H1 (cell line): ENCODE data around the gene ESPNL. TPM values are rescaled to one million over a fixed set of nuclear protein-coding genes. Genes with fewer than 3 reads are reported as not detected.

Source experiments
- CTCF ChIA-PET: fragments of 300-600 bp; sonication (Branson Sonifier 250); formaldehyde crosslinking; loops from one replicate; lab custom pipeline; 2021; ENCODE audit not compliant: partially characterized antibody; lab: Charles Lee
- POLR2A ChIA-PET: fragments of 300-600 bp; sonication (Branson Sonifier 250); formaldehyde crosslinking; loops from one replicate; lab custom pipeline; 2021; ENCODE audit warnings: inconsistent platforms; ENCODE audit not compliant: partially characterized antibody; lab: Charles Lee
- DNase-seq, 2 experiments: peaks; one replicate each; pipeline versions ENCODE4 v3.0.0 to v3.0.0-alpha.2; 2010 to 2022; ENCODE audit warnings: low spot score in 2 of 2, low read depth in 1 of 2, mixed read lengths in 1 of 2
- FAIRE-seq: peaks from 2 replicates; lab custom pipeline; 2011; peaks lifted over from hg19 to GRCh38; lab: Jason Lieb, UNC
- H2AFZ ChIP-seq: 2 replicates; pipeline ENCODE4 v1.8.1; 2012; ENCODE audit warnings: low read length, inconsistent platforms
- H2AK5ac ChIP-seq: 2 replicates; pipeline ENCODE4 v1.6.1; 2013; ENCODE audit warnings: low read depth, low read length
- H2BK120ac ChIP-seq: replicated peaks from 2 replicates; pipeline ENCODE3; 2013; ENCODE audit warnings: low read depth, low read length, inconsistent platforms
- H2BK12ac ChIP-seq: 2 replicates; pipeline ENCODE4 v1.6.1; 2013; ENCODE audit warnings: low read depth, low read length
- H2BK15ac ChIP-seq: 2 replicates; pipeline ENCODE4 v1.6.1; 2013; ENCODE audit warnings: low read length
- H2BK20ac ChIP-seq: 2 replicates; pipeline ENCODE4 v1.6.1; 2013; ENCODE audit warnings: low read length
- H2BK5ac ChIP-seq: 2 replicates; pipeline ENCODE4 v1.6.1; 2013; ENCODE audit warnings: low read depth, low read length
- H3K14ac ChIP-seq: 2 replicates; pipeline ENCODE4 v1.6.1; 2013; ENCODE audit warnings: inconsistent platforms; ENCODE audit not compliant: insufficient read length
- H3K18ac ChIP-seq: 2 replicates; pipeline ENCODE4 v1.6.1; 2013; ENCODE audit warnings: low read length; ENCODE audit errors: extremely low read depth
- H3K23ac ChIP-seq: 2 replicates; pipeline ENCODE4 v1.6.1; 2013; ENCODE audit warnings: inconsistent platforms; ENCODE audit not compliant: insufficient read length
- H3K23me2 ChIP-seq: 2 replicates; pipeline ENCODE4 v1.6.1; 2013; ENCODE audit warnings: low read depth, low read length
- H3K27ac ChIP-seq: 2 replicates; pipeline ENCODE4 v1.6.1; 2011; ENCODE audit warnings: low read depth, low read length, inconsistent platforms
- H3K27me3 ChIP-seq, 4 experiments: replicated peaks in 1 of 4; 1 replicate in 1 of 4; 2 replicates in 3 of 4; pipeline versions ENCODE4 v1.6.1 to v1.8.1; 2011 to 2013; ENCODE audit warnings: low read length in 3 of 4, mild to moderate bottlenecking in 3 of 4, inconsistent platforms in 2 of 4, mixed read lengths in 2 of 4, moderate library complexity in 1 of 4; ENCODE audit not compliant: control insufficient read depth in 3 of 4, insufficient read depth in 3 of 4; ENCODE audit errors: extremely low read depth in 1 of 4
- H3K36me3 ChIP-seq, 4 experiments: 2 replicates each; pipeline versions ENCODE4 v1.6.1 to v1.8.1; 2011 to 2013; ENCODE audit warnings: mild to moderate bottlenecking in 4 of 4, low read length in 3 of 4, moderate library complexity in 2 of 4, control low read depth in 1 of 4, inconsistent platforms in 1 of 4; ENCODE audit not compliant: insufficient read depth in 4 of 4, control insufficient read depth in 2 of 4
- H3K4ac ChIP-seq: replicated peaks from 2 replicates; pipeline ENCODE3; 2013; ENCODE audit warnings: low read length, low read depth, mixed read lengths, inconsistent platforms; ENCODE audit not compliant: insufficient read length
- H3K4me1 ChIP-seq, 4 experiments: replicated peaks in 1 of 4; 1 replicate in 1 of 4; 2 replicates in 3 of 4; pipeline versions ENCODE4 v1.6.1 to v1.8.1; 2011 to 2013; ENCODE audit warnings: low read length in 3 of 4, inconsistent platforms in 2 of 4, mixed read lengths in 1 of 4; ENCODE audit not compliant: insufficient read depth in 4 of 4, control insufficient read depth in 3 of 4
- H3K4me2 ChIP-seq, 2 experiments: 2 replicates each; pipeline versions ENCODE4 v1.6.1 to v1.8.1; 2011 to 2013; ENCODE audit warnings: low read depth in 2 of 2, low read length in 2 of 2, control low read depth in 1 of 2, inconsistent platforms in 1 of 2, mild to moderate bottlenecking in 1 of 2; ENCODE audit not compliant: insufficient read depth in 1 of 2
- H3K4me3 ChIP-seq, 4 experiments: fragments of 200-600, 300-600 bp in 1 of 4; sonication (generic), shearing (Covaris generic), sonication (Bioruptor Twin) in 1 of 4; 2 replicates each; pipeline versions ENCODE4 v1.5.1 to v1.8.1; 2011 to 2016; ENCODE audit warnings: low read length in 4 of 4, low read depth in 3 of 4, control low read depth in 2 of 4, inconsistent platforms in 2 of 4, mild to moderate bottlenecking in 2 of 4, mixed read lengths in 1 of 4, moderate library complexity in 1 of 4; ENCODE audit not compliant: insufficient read depth in 2 of 4; ENCODE audit errors: extremely low read depth in 1 of 4
- H3K56ac ChIP-seq: replicated peaks from 2 replicates; pipeline ENCODE3; 2013; ENCODE audit warnings: low read depth, mild to moderate bottlenecking, mixed read lengths, low read length, inconsistent platforms; ENCODE audit not compliant: insufficient read length
- H3K79me1 ChIP-seq: 2 replicates; pipeline ENCODE4 v1.6.1; 2013; ENCODE audit warnings: low read depth, low read length, control low read depth
- H3K79me2 ChIP-seq, 2 experiments: 2 replicates each; pipeline versions ENCODE4 v1.6.1 to v1.8.1; 2012 to 2013; ENCODE audit warnings: low read length in 2 of 2, mild to moderate bottlenecking in 2 of 2, inconsistent platforms in 1 of 2; ENCODE audit not compliant: insufficient read depth in 2 of 2, control insufficient read depth in 1 of 2
- H3K9ac ChIP-seq, 4 experiments: replicated peaks in 1 of 4; 1 replicate in 1 of 4; 2 replicates in 3 of 4; pipeline versions ENCODE4 v1.6.1 to v1.8.1; 2011 to 2013; ENCODE audit warnings: low read depth in 3 of 4, low read length in 3 of 4, control low read depth in 2 of 4, mild to moderate bottlenecking in 2 of 4, moderate library complexity in 2 of 4, inconsistent platforms in 1 of 4; ENCODE audit errors: extremely low read depth in 1 of 4
- H3K9me3 ChIP-seq, 2 experiments: 2 replicates each; pipeline versions ENCODE4 v1.6.1 to v1.8.1; 2012 to 2013; ENCODE audit warnings: mild to moderate bottlenecking in 2 of 2, moderate library complexity in 2 of 2, control low read depth in 1 of 2, inconsistent platforms in 1 of 2, low read depth in 1 of 2, low read length in 1 of 2, mixed read lengths in 1 of 2; ENCODE audit not compliant: insufficient read depth in 2 of 2
- H4K20me1 ChIP-seq, 2 experiments: replicated peaks in 1 of 2; 2 replicates each; pipeline versions ENCODE3 to v1.8.1; 2011 to 2013; ENCODE audit warnings: inconsistent platforms in 2 of 2, low read length in 2 of 2, mild to moderate bottlenecking in 1 of 2; ENCODE audit not compliant: insufficient read depth in 2 of 2, control insufficient read depth in 1 of 2
- H4K5ac ChIP-seq: 2 replicates; pipeline ENCODE4 v1.6.1; 2013; ENCODE audit warnings: low read length, low read depth, mixed read lengths, inconsistent platforms; ENCODE audit not compliant: insufficient read length
- H4K8ac ChIP-seq: 2 replicates; pipeline ENCODE4 v1.8.0; 2013; ENCODE audit warnings: mild to moderate bottlenecking, moderate library complexity, low read length, inconsistent platforms; ENCODE audit not compliant: insufficient read depth; ENCODE audit errors: extremely low read depth
- H4K91ac ChIP-seq: replicated peaks from 2 replicates; pipeline ENCODE3; 2013; ENCODE audit warnings: low read length, mixed read lengths, inconsistent platforms; ENCODE audit not compliant: insufficient read length
- CHD2 ChIP-seq: IDR thresholded peaks from 2 replicates; pipeline ENCODE4 v1.6.1; 2012; ENCODE audit warnings: low read length, improper control_type of control experiment
- GABPA ChIP-seq: IDR thresholded peaks from 2 replicates; pipeline ENCODE4 v1.6.1; 2011; ENCODE audit warnings: mild to moderate bottlenecking, low read length, moderate library complexity, borderline replicate concordance; ENCODE audit not compliant: insufficient read depth
- WGBS, 2 experiments: shearing (Covaris generic) in 1 of 2; methylation state at CpG; one replicate each; pipeline versions ENCODE4 v1.1.6 to v1.1.7; 2013 to 2015; ENCODE audit warnings: low lambda C conversion rate in 2 of 2, mixed read lengths in 2 of 2, inconsistent platforms in 1 of 2, low coverage in 1 of 2, missing lambda C conversion rate in 1 of 2; ENCODE audit not compliant: insufficient replicate concordance in 2 of 2, insufficient coverage in 1 of 2, insufficient read length in 1 of 2; ENCODE audit errors: extremely low coverage in 1 of 2, missing lambda C conversion rate in 1 of 2; 5-methylcytosine and 5-hydroxymethylcytosine counted together
- polyA plus RNA-seq, 7 experiments: library from polyadenylated mRNA; depleted of rRNA in 3 of 7; stranded (reverse) in 5 of 7; unstranded in 2 of 7; fragments of >200 nt in 5 of 7; fragments of 200-250 nt in 2 of 7; gene quantifications; 1 replicate in 5 of 7; 2 replicates in 1 of 7; 4 replicates in 1 of 7; pipeline versions ENCODE4 v1.2.1 to v1.2.3, GENCODE V29; 2011 to 2013; ENCODE audit warnings: missing spikeins in 2 of 7, mixed read lengths in 2 of 7
- total RNA-seq: library from RNA; stranded (reverse); fragmentation: NEBNext Ultra II Directional; extraction: Animal tissue kit (Norgen Biotek cat#: 25700); gene quantifications from 2 replicates; pipeline ENCODE4 v1.2.1, GENCODE V29; 2021

Gene ESPNL
- total and polyA plus RNA-seq, 2 of the 8 experiments (the other 6 are each of a cell fraction or from before 2014, with no cell fraction given): 0.68 to 1.3 TPM

DNA sequence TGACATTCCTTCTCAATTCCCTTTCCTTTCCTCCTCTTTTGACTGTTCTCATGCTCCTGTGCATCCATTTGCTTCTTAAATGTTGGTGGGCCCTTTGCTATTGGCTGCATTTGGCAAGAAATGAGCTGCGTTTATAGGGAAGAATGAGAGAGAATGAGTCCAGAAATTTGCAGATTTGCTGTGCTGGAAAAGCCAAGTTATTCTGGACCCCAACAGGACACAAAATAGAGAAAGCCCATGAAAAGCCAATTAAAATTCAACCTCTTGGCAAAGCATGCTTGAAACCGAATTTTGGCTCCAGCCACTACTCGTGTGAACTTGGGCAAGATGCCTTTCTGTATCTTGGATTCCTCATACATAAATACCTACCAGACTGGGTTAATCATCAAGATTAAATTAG, 40.6 kb upstream of the ESPNL start:
- Histone ChIP-seq H2BK120ac (no peak overlapping the region), H3K14ac (no peak overlapping the region), H3K27me3 (no peaks in the 10 kb centered on the region), H3K9me3 (no peaks in the 10 kb centered on the region), H3K9ac (no peak overlapping the region), H3K56ac (no peak overlapping the region), H3K23ac (no peak overlapping the region), H3K27ac (no peak overlapping the region), H2AFZ (no peak overlapping the region), H3K4me1 (peaks cover 0 to 10% (median 3%) of the 10 kb centered on the region in 4 experiments; a peak in 5 of 7 replicates), H2BK12ac (no peak overlapping the region), H3K79me1 (no peaks in the 10 kb centered on the region), H4K20me1 (no peaks in the 10 kb centered on the region), H4K5ac (no peak overlapping the region), H2BK5ac (no peak overlapping the region), H3K4ac (no peak overlapping the region), H3K79me2 (peaks cover 2 to 41% of the 10 kb centered on the region in 2 experiments), H4K8ac (no peak overlapping the region), H2BK15ac (no peak overlapping the region), H3K23me2 (peaks cover 9% of the 10 kb centered on the region), H2AK5ac (no peak overlapping the region), H3K4me3 (peak overlapping the region; percentile 69 to 99 (median 82); a peak in 5 of 8 replicates), H3K36me3 (peaks cover 4 to 8% (median 5%) of the 10 kb centered on the region in 4 experiments; a peak in 7 of 8 replicates), H3K18ac (no peak overlapping the region), H2BK20ac (no peak overlapping the region), H4K91ac (no peak overlapping the region), H3K4me2 (peak overlapping the region; percentile 82 to 92)
- 89% methylated on average over 3 of the region's 3 CpGs; no CpG with 5 or more reads in 1 of the 2 experiments for WGBS, 2 experiments
- DNase-seq: no peak
- ChIA-PET CTCF (interaction anchor here (0.7 to 1.0 kb wide), 2 partner anchors 78 to 142 kb away, joined by 3 read pairs; no protein-coding TSS in a partner anchor), POLR2A (interaction anchor here (0.7 to 1.7 kb wide), 4 partner anchors 18 to 41 kb away, joined by 3 to 7 read pairs (median 4); no protein-coding TSS in a partner anchor)
- FAIRE-seq: no peak
- no peak for TF ChIP-seq GABPA
- no peak for TF ChIP-seq CHD2
